Glomerular endothelial cell (primary cell): ENCODE data around the gene UNC119. TPM values are rescaled to one million over a fixed set of nuclear protein-coding genes. Genes with fewer than 3 reads are reported as not detected.
"Not testable (repeated sequence)": the region's sequence is repeated elsewhere in the genome, so short reads cannot be mapped to it uniquely, and the experiment has no call there.

Experiments used
- DNase-seq: peaks from one replicate; pipeline ENCODE4 v3.0.0-alpha.2; 2011; ENCODE audit warnings: low read depth, low spot score; ENCODE audit errors: extremely low read depth
- total RNA-seq: library from RNA; depleted of rRNA; stranded (reverse); fragments of >200 nt; gene quantifications from 2 replicates; pipeline ENCODE4 v1.2.3, GENCODE V29; 2015

The UNC119 gene
- total RNA-seq: 38.0 and 40.0 TPM in 2 replicates

DNA sequence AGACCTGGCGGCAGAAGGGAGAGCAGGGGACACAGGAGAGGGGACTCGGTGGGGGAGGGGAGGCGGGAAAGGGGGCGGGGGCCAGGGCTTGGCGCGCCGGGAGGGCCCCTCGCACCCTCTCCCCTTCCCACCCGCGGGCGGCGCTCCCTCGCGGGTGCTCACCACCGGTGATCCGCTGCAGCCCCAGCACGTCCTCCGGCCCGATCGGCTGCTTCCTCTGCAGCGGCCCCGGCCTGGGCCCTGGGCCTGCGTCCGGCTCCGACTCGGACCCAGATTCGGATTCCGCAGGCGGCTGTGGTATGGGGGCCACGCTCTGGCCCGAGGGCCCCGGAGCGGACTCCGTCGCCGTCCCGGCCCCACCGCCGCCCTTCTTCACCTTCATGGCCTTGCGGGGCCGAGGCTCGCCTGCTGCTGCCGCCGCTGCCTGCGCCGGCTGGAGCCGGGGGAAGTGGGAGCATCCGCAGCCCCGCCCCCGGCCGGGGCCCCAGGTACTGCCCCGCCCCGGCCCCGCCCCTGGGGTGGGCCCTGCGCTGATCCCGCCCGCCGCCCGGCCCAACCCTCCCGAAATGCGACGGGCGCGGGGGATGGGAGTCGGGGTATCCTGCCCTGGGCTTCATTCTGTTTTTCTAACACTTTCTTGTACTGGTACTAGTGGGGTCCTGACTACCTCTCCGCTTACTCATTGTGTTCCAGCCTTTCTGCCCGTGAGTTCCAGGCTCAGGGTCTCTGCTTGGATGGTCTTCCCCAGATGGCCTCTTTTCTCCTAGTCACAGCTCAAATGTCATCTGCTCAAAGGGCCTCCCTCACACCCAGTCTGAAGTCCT, at the start of gene UNC119:
TSS of gene UNC119 (minus strand) at position 449 of the 824 bp plus-strand sequence. CDS start at position 382, 67 bp downstream.
- DNase-seq: no peak

DNA sequence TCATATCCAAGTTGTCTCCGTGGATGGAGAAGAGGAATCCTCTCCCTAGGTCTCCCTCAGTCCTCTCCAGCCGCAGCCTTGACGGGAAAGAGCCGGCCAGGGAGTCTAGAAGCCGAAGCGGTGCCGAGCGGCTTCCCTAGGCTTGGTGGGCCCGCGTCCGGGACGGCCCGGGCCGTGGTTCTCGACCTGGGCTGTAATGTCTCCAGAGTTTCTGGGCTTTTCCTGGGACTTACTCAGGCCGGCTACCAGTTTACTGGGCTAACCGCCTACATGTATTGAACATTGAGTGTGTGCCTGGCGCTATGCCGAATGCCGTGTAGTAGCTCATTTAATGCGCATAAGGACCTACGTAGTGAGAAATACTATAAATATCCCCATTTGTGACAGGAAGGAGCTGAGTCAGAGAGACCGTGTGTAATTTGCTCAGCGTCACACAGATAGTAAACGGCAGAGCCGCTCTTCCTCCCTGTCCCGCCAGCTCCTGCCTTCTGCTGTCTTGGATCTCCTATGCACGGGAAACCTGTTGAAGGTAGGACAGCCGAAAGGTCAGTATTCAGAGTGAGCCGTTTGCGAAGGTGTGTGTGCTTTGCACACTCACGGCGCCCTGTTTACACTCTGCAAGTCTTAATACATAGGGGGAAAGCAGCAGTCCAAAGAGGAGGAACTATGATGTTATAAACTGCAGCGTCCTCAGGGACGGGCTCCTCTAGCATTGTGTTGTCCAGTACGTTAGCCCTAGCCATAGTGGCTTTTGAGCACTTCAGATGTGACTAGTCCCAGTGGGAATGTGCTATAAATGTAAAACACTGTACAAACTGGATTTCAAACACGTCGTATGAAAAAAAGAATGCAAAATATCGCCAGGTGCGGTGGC, 47.1 kb upstream of the UNC119 start:
- peak; percentile 69 for DNase-seq

DNA sequence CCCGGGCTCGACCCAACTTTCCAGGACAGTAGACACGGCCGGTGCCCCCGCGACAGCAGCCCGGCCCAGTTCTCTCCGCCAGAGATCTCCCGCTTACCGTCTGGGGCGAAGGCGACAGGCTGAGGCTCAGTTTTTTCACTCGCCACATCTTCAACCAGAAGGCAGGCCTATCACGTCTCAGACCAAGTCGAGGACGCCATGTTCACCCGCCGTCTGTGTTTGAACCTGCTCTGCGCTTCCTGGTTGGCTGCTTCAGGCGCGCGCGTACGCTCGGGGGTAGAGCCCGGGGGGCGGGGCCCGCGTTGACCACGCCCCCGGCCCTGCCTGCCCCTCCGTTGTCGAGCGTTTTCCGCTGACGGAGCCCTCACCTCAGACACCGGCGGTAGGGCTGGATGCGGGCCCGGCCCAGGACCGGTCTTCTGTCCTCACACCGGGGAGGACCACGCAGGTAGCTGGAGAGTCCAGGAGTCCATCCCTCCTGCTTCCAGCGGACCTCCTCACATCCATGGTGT, 46.4 kb upstream of the UNC119 start, which contains the start of gene SPAG5:
TSS of gene SPAG5 (minus strand) at position 227 of the 512 bp plus-strand sequence. CDS start at position 148, 79 bp downstream.
- DNase-seq: peak; percentile 55

DNA sequence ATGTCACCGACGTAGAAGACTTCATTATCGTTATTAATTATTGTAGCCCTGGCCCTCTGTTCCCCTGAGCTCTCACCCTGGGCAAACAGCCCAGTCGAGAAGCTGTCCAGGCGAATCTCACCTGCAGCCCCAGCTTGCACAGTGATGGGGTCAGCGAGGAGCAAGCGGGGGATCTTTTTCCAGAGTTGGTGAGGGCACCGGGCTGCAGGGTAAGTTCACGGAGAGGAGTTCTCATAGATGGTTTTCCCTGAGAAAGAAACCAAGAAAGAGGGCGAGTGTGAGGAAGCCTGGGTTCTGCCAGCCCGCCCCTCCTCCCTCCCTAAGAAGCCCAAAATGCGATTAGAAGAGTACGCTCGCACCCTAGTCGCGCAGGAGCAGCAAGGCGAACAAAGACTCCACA, 46.0 kb upstream of the UNC119 start:
- DNase-seq: no peak

DNA sequence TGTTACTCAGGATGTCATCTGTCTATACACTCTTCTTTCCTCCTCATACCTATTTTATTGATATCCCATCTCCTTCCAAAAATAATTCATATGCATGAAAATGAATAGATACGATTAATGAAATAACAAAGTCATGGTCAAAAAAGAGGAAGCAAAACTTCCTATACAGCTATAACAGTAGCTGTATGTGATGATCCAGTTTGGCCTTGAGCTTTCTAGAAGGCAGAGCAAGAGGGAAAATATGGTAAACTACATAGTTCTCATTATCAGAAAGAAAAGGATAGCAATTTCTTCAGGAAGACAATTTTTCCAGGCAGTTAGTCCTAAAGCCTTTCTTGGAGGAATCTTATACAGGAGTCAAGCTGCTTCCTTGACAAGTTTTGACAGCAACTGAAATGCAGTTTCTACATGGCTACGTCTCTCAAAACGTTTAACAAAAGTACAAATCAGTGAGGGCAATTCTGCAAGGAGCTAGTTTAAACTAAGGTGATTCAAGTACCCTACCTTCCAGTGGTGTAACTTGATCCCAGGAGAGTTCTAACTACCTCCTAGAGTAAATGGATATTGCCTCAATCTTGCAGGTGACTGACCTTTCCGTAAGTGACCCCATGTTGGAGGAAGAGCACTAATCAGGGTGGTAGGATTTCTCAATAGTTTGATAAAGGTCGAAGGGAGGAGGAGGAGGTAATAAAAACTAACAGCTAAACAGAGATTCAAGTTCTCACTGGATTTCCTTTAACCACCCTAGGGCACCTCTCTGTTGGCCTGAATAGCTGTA, 45.4 kb upstream of the UNC119 start:
- no peak for DNase-seq

DNA sequence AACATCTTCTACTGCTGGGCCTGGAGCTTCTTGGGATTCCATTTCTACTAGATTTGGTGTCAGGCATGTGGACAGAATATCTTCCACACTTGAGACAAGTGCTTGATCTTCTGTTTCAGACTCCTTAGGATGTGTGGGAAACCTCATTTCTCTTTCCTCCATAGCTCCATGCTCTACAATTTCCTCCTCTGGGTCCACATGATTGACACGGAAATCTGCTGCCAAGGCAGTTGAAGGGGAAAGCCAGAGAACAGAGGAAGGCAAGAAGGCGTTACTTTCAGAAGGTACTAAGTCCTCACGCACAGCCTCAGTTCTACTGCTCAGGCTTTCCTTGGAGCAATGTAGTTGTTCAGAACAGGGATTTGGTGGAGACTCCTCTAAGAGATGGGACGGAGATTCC, 39.8 kb upstream of the UNC119 start:
- DNase-seq: no peak

DNA sequence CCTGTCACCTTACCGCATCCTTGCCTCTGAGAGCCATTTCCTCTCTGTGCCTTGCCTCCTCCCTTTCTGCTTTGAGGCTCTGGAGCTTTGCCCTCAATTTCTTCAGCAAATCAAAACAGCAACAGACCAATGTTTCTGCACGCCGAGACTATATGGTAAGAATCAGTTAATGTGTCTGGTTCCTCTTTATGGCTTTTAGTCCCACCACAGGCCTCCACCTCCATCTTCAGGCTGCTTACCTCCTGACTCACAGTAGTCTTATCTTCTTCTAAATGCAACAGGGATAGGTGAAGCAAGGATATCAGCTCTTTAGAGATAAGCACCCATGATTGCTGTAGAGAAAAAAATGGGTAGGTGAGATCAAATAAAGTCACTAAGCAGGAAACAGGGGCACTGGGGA, 33.4 kb upstream of the UNC119 start:
- DNase-seq: no peak

DNA sequence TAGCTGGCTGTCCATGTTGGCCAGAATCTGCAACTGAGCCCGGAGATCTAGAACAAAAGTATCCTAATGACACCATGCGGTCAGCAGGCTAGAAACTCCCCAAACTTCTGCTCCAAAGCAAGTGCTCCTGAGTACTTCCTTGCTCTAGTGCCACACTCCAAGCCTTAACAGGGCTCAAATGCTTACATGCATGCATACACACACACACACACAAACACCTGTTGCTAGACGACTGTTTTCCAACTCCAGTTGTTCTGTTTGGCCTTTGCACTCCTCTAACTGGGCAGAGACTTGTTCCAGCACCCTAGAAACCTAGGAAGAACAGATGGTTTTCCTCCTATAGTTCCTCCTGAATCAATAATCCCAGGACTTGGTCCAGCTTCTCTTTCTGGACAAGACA, 32.0 kb upstream of the UNC119 start:
- DNase-seq: no peak

DNA sequence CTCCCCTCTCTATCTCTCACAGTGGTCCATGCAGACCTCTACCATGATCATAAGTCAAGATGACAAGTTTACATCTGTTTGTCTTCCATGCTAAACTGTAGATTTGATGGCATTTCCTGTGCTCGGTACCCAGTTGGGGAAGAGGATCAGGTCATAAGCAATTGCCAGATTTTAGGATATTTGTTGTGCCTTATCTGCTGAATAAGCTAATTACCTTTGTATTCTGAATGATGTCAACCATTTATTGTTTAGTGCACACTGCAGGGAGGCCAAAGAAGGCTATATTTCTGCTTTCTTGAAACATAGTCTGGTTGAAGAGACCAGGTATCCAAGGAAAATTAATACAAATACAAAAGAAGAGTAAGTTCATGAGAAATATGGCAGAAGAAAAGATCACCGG, 30.1 kb upstream of the UNC119 start:
- DNase-seq: no peak

DNA sequence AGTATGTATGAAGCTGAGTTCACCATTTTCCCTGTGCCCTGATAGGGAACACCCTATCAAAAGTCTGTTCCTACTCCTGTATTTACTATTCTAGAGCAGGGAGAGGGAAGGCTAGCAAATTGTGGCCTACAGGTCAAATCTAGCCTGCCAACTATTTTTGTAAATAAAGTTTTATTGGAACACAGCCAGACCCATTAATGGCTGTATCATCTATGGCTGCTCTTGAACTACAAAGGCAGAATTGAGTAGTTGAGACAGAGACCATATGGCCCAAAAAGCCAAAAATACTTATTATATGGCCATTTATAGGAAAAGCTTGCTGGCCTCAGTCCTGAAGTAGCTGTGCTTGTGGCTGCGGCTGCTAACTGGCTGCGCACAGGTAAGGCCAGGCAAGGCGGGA, 28.5 kb upstream of the UNC119 start:
- no peak for DNase-seq

DNA sequence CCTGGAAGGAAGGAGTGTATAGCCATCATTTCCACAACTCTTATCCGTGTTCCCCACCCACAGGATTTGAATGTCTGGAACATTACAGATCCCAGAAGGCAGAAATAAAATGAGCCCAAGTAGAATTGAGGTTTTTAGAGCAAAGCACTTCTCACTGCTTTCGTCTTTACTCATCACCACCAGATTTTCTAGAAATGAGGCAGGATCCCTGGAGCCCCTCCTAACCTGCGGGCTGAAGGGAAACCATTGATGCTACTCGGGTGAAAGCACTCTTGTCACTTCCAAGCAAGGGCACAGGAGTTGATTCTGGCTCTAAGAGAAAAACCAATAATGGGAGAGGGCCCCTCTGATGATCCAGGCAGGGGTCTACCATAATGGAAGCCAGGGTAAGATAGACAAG, 27.1 kb upstream of the UNC119 start:
- DNase-seq: no peak

DNA sequence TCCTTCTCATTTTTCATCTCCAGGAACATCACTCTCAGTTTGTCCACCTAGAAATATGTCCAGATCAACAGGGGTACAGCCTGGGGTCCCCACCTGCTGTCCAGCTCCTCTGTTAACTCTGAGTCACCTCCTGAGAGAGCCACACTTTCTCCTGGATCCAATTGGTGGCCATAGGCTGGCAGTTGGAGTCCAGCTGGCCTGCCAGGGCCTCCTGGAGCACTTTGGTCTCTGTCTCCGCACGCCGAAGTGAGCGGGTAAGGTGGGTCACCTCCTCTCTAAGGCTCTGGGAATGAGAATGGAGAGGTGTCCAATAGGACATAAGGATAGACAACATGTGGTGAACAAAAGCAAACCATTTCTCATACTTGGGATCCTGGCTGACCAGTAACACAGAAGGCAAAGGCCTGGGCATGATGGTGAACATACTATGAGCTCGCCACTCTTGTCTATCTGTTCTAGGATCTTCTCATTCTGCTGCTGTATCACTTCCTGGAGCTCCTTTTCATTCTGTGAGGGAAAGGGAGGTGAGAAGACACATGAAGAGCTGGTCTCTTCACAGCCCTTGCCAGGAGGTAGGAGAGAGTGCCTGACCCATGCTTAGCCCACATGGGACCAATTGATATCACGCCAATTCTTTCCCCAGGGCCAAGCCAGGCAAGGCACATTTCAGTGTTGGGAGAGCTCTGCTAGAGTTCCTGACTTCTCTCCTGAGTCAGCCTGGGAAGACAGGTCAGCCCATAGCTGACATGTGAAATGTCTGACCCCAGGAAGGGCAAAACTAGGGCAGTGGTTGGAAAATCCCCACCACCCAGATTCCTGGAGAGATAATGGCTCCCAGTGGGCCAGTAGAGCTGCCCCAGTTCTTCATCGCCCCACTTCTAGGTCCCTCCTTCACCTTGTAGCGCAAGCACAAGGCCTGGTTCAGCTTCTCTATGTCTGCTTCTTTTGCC, 26.1 kb upstream of the UNC119 start:
- DNase-seq: no peak

DNA sequence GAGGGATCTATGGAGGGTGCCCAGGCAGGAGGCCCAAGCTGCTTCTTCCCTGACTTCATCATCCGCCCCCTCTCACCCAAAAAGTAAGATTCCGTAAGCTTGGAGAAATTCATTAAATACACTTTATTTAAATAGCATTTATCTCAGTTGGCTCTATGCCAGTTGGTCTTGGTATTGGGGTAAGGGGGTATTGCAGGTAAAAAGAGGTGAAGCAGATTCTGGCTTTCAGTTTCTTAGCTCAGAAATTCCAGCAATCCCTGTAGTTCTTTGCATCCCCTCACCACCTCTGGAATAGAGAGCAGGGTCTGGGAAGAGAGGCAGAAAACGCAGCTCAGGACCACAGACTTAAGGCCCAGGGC, 25.0 kb upstream of the UNC119 start:
- no peak for DNase-seq

DNA sequence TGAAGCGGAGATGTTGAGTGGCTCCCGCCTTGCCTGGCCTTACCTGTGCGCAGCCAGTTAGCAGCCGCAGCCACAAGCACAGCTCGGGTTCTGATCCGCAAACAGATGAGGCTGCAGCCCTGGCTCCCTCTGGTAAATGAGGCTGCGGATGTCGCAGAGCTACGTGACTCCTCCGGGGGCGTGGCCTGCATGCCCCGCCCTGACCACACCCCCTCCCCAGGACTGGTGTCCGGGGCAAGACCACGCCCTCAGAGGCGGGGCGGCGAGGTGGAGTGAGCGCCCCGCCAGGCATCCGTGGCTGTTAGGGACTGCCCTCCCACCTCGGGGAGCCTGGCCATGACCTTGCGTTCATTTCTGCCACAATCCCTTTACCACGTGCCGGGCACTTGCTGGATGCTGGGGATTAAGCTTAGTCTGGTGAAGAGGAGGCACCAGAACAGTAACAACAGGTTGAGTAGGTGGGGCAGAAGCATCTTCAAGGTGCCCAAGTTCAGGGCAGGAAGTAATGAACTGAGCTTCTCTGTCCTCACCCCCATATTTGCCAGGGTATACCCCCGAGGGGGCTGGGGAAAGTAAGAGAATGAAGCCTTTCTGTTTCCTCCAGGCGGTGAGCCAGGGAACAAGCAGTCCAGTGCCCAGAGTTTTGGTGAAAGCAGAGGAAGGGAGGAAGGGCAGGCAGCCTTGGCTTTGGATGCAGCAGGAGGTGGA, 24.5 kb upstream of the UNC119 start, which contains the start of gene ALDOC:
TSS of gene ALDOC (minus strand) at position 138 of the 708 bp plus-strand sequence. CDS start 1,363 bp downstream, outside the sequence.
- no peak for DNase-seq

DNA sequence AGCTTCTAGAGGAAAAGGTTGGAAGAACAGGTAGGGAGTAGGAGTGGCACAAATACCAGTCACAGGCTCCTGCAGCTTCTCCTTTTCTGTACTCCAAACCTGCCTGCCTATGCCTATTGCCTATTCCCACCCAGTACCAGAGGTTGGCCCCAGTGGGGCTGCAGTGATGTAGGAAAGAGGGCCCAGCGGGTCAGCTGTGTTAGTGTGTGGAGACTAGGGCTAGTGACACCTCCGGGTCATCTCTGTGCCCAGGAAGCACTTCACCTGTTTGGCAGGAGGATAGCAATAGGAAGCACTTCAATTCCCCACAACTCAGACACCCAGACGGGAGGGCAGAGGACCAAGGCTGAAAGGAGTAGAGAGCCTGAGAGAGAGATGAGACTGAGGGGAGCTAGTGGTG, 23.6 kb upstream of the UNC119 start:
- DNase-seq: not testable (repeated sequence)

DNA sequence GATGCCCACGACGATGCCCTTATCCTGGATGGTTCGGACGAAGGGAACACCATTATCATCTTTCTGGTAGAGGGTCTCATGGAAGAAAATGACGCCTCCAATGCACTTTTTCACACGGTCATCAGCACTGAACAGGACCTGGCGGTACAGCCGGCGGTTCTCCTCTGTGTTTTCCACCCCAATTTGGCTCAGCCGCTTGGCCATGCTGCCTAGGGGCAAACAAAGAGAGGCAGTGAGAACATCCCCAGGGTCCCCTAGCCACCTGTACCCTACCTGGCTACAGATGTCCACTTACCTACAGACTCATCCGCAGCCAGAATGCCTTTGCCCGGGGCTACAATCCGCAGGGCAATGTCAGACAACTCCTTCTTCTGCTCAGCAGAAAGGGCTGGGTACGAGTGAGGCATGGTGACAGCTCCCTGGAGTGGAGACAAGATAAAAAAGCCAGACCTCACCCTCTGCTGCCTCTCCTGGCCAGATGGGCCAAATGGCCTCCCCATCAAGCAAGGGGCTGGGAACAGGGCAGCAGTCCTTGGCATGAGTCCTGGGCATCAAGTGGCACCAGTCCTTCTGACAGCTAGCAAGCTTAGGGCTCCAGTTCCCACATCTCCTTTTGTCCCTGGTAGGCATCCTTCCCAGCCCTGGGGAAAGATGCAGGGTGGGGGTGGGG, 22.8 kb upstream of the UNC119 start:
- DNase-seq: no peak

DNA sequence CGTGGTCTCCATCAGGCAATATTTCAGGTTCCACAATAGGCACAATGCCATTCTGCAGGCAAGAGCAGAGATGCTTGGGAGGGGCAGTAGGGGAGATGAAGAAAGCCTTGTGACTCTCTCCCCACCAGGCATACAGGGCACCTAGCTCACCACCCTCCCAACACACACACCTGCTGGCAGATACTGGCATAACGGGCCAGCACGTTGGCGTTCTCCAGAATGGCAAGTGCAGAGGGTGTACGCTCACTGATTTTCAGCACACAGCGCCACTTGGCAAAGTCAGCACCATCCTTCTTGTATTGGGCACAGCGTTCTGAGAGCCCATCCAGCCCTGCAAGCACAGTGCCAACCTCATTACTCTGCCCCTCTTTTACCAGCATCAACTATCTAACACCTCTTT, 22.1 kb upstream of the UNC119 start:
- DNase-seq: no peak

DNA sequence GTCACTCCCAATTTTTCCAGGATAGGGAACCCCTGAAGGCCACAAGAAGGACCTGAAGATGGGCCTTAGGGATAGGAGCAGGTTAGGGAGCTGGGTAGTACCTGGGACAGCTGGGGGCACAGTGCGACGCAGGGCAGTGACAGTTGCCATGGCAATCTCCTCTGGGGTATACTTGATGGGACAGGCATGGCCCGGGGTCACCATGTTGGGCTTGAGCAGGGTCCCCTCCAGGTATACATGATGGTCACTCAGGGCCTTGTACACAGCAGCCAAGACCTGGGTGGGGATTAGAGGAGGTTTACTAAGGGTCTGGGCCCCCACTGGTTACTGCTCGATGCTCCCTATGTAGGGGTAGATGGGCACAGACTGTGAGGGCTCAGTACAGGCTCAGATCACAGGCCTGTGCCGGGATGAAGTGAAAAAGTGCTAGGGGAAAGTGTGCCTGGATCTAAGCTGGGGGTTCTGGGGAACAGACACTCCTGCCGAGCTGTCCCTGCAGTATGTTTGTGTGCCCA, 21.6 kb upstream of the UNC119 start:
- no peak for DNase-seq
